GM19099 (cell line): ENCODE results near the gene MALSU1.

Experiments
- POLR2A ChIP-seq: IDR thresholded peaks from 3 replicates; pipeline ENCODE4 v1.6.1; 2011; ENCODE audit warnings: low read depth; ENCODE audit not compliant: insufficient read length; ENCODE audit errors: extremely low read depth

MALSU1 gene

GRCh38 chr7:23276947-23277346, 22.2 kb upstream of the MALSU1 start:
- no peak for TF ChIP-seq POLR2A

- TF ChIP-seq POLR2A = no peak
These were observed 21.7 kb upstream of the MALSU1 start for GRCh38 chr7:23277359-23277989.

- TF ChIP-seq POLR2A = no peak
These were observed 19.2 kb upstream of the MALSU1 start for GRCh38 chr7:23279819-23280525.

DNA sequence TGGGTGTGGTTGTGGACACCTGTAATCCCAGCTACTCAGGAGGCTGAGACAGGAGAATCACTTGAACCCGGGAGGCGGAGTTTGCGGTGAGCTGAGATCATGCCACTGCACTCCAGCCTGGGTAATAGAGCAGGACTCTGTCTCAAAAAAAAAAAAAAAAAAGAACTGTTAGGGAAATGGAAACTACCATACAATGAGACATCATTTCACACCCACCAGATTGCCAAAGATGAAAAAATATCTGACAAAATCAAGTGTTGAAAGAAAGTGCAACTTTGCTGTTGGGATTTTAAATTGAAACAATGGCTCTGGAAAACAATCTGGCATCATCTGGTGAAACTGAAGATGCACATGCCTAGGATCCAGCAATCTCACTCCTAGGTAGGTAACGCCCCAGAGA, 16.1 kb upstream of the MALSU1 start:
- TF ChIP-seq POLR2A = no peak

GRCh38 chr7:23284871-23285270, 14.3 kb upstream of the MALSU1 start:
- TF ChIP-seq POLR2A = no peak

GRCh38 chr7:23285657-23286646, 13.2 kb upstream of the MALSU1 start:
- TF ChIP-seq POLR2A = no peak

DNA sequence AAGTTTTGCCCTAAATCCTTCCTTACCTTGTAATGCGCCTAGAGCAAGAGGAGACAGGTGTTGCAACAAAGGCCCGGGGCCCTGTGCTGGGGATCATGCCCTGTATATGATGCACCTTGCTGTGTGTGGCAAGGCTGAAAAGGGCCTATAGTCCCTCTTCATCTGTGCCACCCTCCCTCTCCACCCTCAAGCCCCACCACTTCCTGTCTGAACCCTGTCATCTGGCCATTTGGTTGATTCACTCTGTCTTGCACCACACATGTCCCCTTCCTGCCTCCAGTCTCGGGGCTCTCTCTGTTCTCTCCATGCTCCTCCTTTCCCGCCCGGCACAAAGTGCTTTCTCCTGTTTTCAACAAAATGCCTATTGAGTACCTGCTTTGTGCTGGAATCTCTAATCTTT, 11.5 kb upstream of the MALSU1 start:
- TF ChIP-seq POLR2A = no peak

DNA sequence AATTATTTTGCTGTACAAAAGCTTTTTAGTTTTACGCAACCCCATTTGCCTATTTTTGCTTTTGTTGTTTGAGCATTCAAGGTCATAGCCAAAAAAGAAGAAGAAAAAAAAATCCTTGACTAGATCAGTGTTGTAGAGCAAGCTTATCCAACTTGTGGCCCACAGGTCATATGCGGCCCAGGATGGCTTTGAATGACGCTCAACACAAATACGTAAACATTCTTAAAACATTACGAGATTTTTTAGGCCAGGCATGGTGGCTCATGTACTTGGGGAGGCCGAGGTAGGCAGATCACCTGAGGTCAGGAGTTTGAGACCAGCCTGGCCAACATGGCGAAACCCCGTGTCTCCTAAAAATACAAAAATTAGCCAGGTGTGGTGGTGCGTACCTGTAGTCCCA, 8.1 kb upstream of the MALSU1 start:
- TF ChIP-seq POLR2A = no peak

GRCh38 chr7:23291957-23292560, 7.1 kb upstream of the MALSU1 start:
- TF ChIP-seq POLR2A = no peak

- no peak for TF ChIP-seq POLR2A
These were observed 6.5 kb upstream of the MALSU1 start for GRCh38 chr7:23292623-23293022.

DNA sequence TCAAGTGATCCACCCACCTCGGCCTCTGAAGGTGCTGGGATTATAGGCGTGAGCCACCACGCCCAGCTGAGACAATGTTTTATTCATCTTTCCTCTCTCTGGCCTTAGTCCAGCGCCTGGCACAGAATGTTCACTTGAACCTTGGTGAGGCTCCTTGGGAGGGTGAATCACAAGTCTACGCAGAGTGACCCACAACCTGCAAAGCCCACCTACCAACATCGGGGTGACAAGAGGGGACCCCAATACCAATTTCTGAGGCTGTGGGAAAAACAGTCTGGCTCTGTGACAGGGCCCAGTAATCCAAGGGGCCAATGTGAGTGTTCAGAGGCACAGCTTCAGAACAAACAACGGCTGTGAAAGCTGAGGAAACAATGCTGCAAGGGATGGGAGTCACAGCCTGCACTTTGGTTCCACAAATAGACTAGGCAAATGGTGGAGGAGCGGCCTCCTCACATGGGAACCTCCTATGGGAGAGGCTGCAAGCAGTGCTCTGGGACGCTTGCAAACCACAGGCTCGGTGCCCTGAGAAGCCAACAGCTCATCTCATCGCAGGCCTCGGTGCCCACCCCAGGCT, 5.6 kb upstream of the MALSU1 start:
- TF ChIP-seq POLR2A = no peak

GRCh38 chr7:23294549-23295400, 4.4 kb upstream of the MALSU1 start:
- TF ChIP-seq POLR2A = no peak

DNA sequence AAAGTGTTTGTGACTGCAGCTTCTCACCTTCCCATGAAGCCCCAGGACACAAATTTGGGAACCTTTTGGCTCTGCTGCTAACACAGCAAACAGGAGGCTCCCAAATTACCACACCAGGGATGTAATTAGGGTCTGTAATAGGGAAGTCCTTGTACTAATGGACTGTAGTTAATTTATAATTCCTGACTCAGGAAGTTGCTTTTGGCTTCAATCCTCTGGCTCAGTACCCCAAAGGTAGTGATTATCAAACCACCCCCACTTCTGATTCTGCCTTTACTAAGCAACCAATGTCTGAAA, 3.8 kb upstream of the MALSU1 start:
- TF ChIP-seq POLR2A = no peak
